ENCODE data around the gene ENTPD1. TPM values are rescaled to one million over a fixed set of nuclear protein-coding genes. Genes with fewer than 3 reads are reported as not detected.

The ENTPD1 gene
- total RNA-seq, 1 experiment from 2014 or later: 0.37 TPM

DNA sequence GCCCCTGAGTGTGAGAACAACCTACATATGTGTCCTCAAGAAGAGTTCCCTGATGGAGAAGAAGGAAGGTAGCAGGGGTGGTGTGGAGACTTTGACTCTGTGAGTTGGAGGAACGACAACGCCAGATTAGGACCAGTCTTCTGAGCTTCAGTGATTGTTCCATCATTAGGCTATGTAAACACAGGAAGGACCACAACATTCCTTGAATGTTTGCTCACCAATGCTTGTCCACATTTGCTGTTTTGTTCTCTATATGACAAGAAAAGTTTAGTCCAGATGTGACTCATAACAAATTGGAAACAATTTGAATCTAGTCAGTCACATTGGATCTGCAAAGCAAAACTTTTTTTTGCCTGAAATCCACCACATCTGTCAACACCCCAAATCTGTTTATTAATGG, 62.7 kb downstream of the ENTPD1 start:
- intact Hi-C loops (cut with micrococcal nuclease): no loop called here
- H2AFZ ChIP-seq (ENCODE audit: low read depth, low read length, poor library complexity, severe bottlenecking): no peak overlapping the region

DNA sequence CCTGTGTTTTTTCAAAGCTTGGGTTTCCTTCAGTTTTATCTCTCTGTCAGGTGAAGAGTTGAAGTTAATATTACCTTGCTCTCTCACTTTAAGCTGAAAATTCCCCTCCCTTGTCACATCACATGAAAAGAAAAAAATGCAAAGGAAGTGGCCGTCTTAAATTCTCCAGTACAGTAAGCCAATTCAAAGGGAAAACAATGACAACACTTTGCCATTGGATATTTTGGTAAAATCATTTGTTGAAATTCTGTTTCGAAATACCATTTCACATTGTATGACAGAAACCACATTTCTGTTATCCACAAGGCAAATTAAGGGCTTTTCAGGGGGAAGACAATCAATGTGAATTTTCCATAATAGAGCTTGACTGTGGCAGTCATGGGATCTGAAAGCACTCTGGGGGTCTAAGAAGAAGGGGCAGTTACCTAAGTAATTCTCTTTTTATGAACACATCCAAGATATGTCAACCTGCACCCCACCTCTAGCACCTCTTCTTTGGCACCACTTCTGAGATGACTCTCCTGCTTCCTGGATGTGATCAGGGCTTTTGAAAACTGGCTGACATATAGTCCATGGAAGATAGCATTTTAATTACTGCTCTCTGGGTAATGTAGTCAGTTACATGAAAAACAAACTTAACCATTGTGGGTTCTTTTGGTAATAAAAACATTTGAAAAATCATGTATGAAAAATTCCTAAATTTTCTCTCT, 63.8 kb downstream of the ENTPD1 start:
- Histone ChIP-seq H3K79me2 (ENCODE audit: insufficient read depth, low read length) (no peaks in the 10 kb centered on the region), H3K36me3 (ENCODE audit: control insufficient read depth in 1 of 2, insufficient read depth in 2 of 2, low read length in 2 of 2) (no peaks in the 10 kb centered on the region), H3K27ac (ENCODE audit: low read depth, low read length) (no peak overlapping the region), H3K4me1 (ENCODE audit: control insufficient read depth in 1 of 2, insufficient read depth in 2 of 2, low read length in 2 of 2) (no peaks in the 10 kb centered on the region), H3K9me3 (ENCODE audit: control insufficient read depth in 1 of 2, insufficient read depth in 1 of 2, low read depth in 1 of 2, low read length in 2 of 2) (no peaks in the 10 kb centered on the region), H3K4me2 (ENCODE audit: low read length) (no peak overlapping the region), H2AFZ (ENCODE audit: low read depth, low read length, poor library complexity, severe bottlenecking) (no peak overlapping the region), H3K9me2 (ENCODE audit: insufficient read depth) (no peaks in the 10 kb centered on the region), H3K27me3 (ENCODE audit: insufficient read depth, low read length) (no peaks in the 10 kb centered on the region), H3K4me3 (replicated peaks in 1 of 2; ENCODE audit: low read depth in 1 of 2, low read length in 2 of 2) (no peak overlapping the region), H3K9ac (ENCODE audit: low read length) (no peak overlapping the region), H4K20me1 (ENCODE audit: insufficient read depth) (no peaks in the 10 kb centered on the region)
- RAD21 ChIA-PET (ENCODE audit: low non-redundant PET in 1 of 2, low total read pairs in 2 of 2, uncharacterized antibody in 2 of 2, unreplicated experiment in 2 of 2): no interaction called here
- CTCF ChIA-PET: no interaction called here
- ATAC-seq (no peak), DNase-seq (ENCODE audit: low read depth, low spot score) (no peak)
- POLR2A ChIA-PET: no interaction called here
- intact Hi-C loops (cut with micrococcal nuclease): no loop called here
- no TSS peak for BruUV-seq (replicated peaks)
- TF ChIP-seq ZNF274 (IDR thresholded peaks at IDR 0.05; ENCODE audit: low read depth, low read length): no peak
- no peak for TF ChIP-seq ELF1 (IDR thresholded peaks at IDR 0.05; ENCODE audit: borderline replicate concordance, low read depth)
- no peak for TF ChIP-seq POLR2AphosphoS5 (IDR thresholded peaks at IDR 0.05; ENCODE audit: low read depth, low read length)
- no peak for TF ChIP-seq ZFX (IDR thresholded peaks at IDR 0.05)
- no peak for TF ChIP-seq SP1 (IDR thresholded peaks at IDR 0.05; ENCODE audit: low read depth)
- no peak for TF ChIP-seq ATF3 (IDR thresholded peaks at IDR 0.05)
- no peak for TF ChIP-seq ZBTB33 (IDR thresholded peaks at IDR 0.05; ENCODE audit: extremely low read depth, insufficient replicate concordance, low read length)
- TF ChIP-seq EZH2phosphoT487 (IDR thresholded peaks at IDR 0.05; ENCODE audit: borderline replicate concordance): no peak
- TF ChIP-seq RAD21 (IDR thresholded peaks at IDR 0.05; ENCODE audit: low read depth): no peak

More for the DNA sequence above, 62.7 kb downstream of the ENTPD1 start:
- no peaks in the 10 kb centered on the region for H4K20me1 ChIP-seq (ENCODE audit: insufficient read depth)
- no TSS peak for BruUV-seq (replicated peaks)
- POLR2A ChIA-PET: no interaction called here
- CTCF ChIA-PET: interaction anchor here (1.3 kb wide), 1 partner anchor 125 kb away, joined by 3 read pairs; the partner anchor contains the start of gene TCTN3
- H3K9ac ChIP-seq (ENCODE audit: low read length): no peak overlapping the region
- H3K4me2 ChIP-seq (ENCODE audit: low read length): no peak overlapping the region
- DNase-seq (ENCODE audit: low read depth, low spot score) (no peak), ATAC-seq (no peak)
- no peak for TF ChIP-seq EZH2phosphoT487 (IDR thresholded peaks at IDR 0.05; ENCODE audit: borderline replicate concordance)
- no peak for TF ChIP-seq EGR1 (IDR thresholded peaks at IDR 0.05; ENCODE audit: low read depth)
- no peak for TF ChIP-seq CBX3 (IDR thresholded peaks at IDR 0.05; ENCODE audit: low read depth)
- no peaks in the 10 kb centered on the region for H3K79me2 ChIP-seq (ENCODE audit: insufficient read depth, low read length)
- no peak overlapping the region for H3K27ac ChIP-seq (ENCODE audit: low read depth, low read length)
- H3K9me2 ChIP-seq (ENCODE audit: insufficient read depth): no peaks in the 10 kb centered on the region
- H3K4me3 ChIP-seq (replicated peaks in 1 of 2; ENCODE audit: low read depth in 1 of 2, low read length in 2 of 2): no peak overlapping the region
- H3K27me3 ChIP-seq (ENCODE audit: insufficient read depth, low read length): no peaks in the 10 kb centered on the region
- RAD21 ChIA-PET (ENCODE audit: low non-redundant PET in 1 of 2, low total read pairs in 2 of 2, uncharacterized antibody in 2 of 2, unreplicated experiment in 2 of 2): no interaction called here
- no peaks in the 10 kb centered on the region for H3K9me3 ChIP-seq (ENCODE audit: control insufficient read depth in 1 of 2, insufficient read depth in 1 of 2, low read depth in 1 of 2, low read length in 2 of 2)
- H3K36me3 ChIP-seq (ENCODE audit: control insufficient read depth in 1 of 2, insufficient read depth in 2 of 2, low read length in 2 of 2): no peaks in the 10 kb centered on the region
- H3K4me1 ChIP-seq (ENCODE audit: control insufficient read depth in 1 of 2, insufficient read depth in 2 of 2, low read length in 2 of 2): no peaks in the 10 kb centered on the region
